Measurements from ENCODE around the gene TTLL6.

Gene TTLL6

DNA sequence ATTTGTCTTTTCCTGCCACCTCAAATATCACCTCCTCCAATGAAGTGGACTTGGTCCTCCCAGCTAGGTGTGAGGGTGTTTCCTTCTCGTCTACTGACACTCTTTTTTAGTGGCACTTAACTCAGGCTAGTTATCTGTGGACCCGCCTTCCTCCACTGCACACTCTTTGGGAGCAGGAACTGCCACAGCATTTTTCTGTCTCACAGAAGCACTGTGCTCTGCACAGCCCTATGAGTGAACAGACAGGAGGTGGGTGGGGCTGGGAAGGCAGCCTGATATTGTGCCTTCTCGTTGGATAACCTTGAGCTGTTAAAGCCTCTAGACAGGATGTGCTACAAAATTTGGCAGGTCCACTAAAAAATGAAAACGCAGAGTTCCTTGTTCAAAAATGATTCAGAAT, 56.6 kb downstream of the TTLL6 start:
- no peak for DNase-seq (ENCODE audit: low read depth, low spot score)

DNA sequence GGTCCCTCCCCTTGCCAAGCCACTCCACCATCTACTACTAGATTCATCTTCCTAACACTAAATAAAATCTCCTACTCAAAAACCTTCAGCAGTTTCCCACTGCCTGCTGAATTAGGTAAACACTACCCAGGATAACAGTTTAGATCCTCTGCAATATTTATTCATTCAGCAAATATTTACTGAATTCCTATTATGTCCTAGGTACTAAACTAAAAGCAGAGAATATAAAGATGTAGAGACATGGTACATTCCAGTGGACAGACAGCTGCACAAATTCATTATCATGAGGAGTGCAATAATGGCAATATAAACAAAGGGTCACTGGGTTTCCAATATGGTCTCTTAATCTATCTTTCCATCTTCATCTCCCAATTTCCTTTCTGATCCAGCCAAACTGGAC, 57.7 kb downstream of the TTLL6 start:
- no peak for DNase-seq (ENCODE audit: low read depth, low spot score)

GRCh38 chr17:48757524-48757961, 59.5 kb downstream of the TTLL6 start:
- no peak for DNase-seq (ENCODE audit: low read depth, low spot score)

GRCh38 chr17:48756830-48757251, 60.2 kb downstream of the TTLL6 start:
- DNase-seq (ENCODE audit: low read depth, low spot score): no peak

GRCh38 chr17:48755356-48755755, 61.7 kb downstream of the TTLL6 start:
- no peak for DNase-seq (ENCODE audit: low read depth, low spot score)

GRCh38 chr17:48754500-48755261, 62.3 kb downstream of the TTLL6 start:
- DNase-seq (ENCODE audit: low read depth, low spot score): no peak

- no peak for DNase-seq (ENCODE audit: low read depth, low spot score)
Measured at GRCh38 chr17:48753794-48754499, 63.1 kb downstream of the TTLL6 start.

DNA sequence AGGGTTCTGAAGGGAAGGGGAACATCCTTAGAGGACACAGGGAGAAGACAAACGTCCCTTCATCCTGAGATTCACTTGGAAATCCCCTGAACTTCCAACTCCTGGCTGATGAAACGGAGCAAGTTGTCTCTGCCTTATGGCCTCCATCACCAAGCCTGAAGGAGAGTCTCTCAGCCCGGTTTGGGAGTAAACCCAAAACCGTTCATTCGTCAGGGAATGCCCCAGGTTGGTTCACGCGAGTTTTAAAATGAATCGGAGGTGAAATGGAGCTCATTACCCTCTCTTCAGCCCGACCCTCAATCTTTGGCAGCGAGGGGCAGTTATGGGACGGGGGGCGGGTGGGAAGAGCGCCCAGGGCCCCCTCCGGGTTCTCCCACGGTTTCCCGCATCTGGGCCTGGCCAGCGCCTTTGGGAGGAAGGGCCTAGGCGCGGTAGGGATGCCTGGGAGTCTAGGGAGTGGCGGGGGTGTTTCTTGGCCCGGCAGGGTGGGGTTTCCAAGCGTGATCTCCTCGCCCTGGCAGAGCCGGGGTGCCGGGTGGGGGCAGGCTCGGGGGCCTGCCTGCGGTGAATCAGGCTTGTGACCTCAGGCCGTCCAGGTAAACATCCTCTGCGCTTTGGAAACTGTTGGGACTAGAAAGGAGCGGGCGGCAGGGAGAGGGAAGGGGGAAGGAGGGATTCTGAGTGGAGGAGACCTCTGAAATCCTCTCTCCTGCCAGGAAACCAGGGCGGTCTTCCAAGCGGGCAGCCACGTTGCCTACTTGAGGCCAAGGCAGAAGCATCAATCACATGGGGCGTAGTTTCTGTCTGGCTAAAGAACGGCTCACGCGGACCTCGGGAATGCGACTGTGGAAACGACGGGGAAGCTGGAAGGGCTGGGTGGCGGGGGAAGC, 64.4 kb downstream of the TTLL6 start:
- no peak for DNase-seq (ENCODE audit: low read depth, low spot score)

DNA sequence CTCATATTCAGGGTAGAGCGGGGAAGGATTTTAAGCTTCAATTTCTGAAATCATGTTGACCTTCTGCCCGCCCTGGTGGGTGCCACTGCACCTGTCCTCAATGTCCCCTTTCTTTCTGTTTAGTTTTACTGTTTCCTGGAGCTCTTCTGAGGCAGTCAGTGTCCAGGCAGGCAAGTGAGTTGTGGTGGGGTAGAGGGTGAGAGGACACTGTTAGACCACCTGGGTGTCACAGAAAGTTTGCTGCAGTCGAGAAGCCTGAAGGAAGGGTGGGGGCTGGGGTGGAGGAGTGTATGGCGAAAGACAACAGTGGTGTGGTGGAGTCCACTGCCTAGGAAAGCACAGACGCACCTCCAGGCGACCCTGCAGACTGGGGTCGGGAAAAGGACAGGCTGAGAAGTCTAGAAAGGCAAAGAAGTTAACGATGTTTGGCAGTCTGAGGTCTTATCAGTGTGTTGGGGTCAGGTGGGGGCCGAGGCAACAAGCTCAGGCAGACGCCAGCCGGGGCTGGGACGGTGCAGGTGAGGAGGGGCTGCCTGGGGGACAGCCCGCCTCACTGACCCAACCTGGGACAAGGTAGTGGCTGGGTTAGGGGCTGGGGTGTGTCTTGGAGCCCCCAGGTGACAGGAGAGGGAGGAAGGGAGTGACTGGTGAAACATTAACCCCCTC, 65.2 kb downstream of the TTLL6 start:
- DNase-seq (ENCODE audit: low read depth, low spot score): no peak

DNA sequence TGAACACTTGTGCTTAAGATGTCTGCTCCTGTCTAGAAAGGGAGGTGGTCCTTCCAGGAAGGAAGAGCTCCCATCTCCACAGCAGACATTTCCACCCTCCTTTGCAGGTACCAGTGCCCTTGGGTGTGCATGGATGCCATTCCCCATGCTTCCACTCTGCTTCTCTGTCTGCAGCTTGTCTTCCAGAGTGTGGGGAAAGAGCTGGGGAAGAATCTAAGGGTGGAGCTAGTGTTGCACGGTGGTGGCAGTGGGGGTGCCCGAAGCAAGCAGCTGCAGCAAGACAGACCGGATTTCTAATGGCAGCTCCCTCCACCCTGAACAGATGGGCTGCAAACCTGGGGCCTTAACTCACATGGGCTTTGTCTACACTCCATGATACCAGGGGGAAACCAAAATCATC, 65.9 kb downstream of the TTLL6 start:
- DNase-seq (ENCODE audit: low read depth, low spot score): no peak

- DNase-seq (ENCODE audit: low read depth, low spot score): no peak
Measured at GRCh38 chr17:48749621-48750553, 67.1 kb downstream of the TTLL6 start.

- no peak for DNase-seq (ENCODE audit: low read depth, low spot score)
Measured at GRCh38 chr17:48748718-48749566, 68.1 kb downstream of the TTLL6 start.

DNA sequence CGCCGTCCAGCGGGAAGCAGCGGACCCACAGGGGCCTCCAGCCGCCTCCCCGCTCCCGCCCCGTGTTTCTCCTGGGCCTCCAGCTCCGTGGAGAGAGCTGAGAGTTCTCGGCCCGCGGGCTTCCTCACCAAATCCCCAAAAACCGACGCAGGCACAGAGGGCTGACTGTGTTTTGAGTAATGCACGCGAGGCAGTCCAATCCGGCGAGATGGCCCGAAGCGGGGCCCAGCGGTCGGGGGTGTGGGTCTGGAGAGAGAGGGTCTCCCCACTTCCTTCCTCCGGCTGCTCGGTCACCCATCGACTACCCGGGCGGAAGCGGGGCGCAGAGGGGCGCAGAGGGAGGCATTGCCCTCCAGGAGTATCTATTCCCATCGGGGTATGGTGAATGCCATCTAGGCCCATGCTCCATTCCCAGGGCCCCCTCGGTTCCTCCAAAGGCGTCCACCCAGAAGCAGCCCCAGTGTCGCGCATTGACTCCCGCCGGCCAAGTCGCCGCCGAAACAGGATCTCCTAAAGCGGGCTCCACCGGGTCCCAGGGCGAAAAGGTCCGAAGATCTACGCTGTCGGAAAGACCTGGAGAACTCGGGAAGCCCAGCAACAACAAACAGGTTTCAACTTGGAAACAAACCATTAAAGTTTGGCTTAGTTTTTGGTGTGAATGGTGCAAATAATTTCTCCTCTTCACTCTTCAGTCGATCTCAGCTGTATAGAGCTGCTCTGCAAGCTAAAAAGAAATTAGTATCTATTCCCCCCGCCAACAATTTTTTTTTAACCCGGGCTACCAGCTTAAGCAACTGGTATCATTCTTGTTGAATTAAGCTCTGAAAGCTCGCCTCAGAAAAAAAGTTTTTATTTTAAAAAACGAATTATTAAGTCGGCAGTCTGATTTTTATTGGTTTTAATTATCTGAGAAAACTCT, 69.3 kb downstream of the TTLL6 start:
- no peak for DNase-seq (ENCODE audit: low read depth, low spot score)

DNA sequence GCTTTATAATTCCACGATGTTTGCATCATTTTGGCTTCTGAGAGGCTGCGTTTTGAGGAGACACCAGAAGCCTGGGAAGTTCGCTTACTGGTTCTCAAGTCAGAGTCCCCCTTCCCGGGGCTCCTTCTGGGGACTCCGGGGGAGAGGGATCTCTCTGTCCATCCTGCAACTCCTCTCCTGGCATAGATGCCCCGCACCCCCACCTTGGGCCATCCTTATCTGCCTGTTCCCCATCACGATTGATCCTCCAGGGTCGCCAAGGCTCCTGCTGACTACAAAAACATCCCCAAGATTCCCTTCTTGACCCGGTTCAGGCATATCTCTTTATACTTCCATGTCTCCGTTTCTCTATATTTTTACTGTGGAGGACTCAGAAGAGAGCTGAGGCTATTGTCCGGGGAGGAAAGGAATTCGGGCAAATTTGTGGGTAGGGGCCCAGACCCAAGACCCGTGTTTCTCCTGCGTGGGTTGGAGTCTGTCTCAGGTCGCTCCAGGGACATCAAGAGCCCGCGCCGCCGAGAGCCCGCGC, 70.0 kb downstream of the TTLL6 start:
- no peak for DNase-seq (ENCODE audit: low read depth, low spot score)

- DNase-seq (ENCODE audit: low read depth, low spot score): no peak
Measured at GRCh38 chr17:48745381-48746275, 71.4 kb downstream of the TTLL6 start.

GRCh38 chr17:48740537-48740936, 76.5 kb downstream of the TTLL6 start:
- no peak for DNase-seq (ENCODE audit: low read depth, low spot score)

Data from brain pericyte (primary cell).